SU-DHL-6 (cell line): ENCODE measurements around the gene HDAC11.

Source experiments
- CTCF ChIP-seq: fragments of 200-600 bp; sonication (generic); IDR thresholded peaks from one replicate; pipeline ENCODE4 v1.5.1; 2017; ENCODE audit warnings: antibody characterized with exemption, mild to moderate bottlenecking, low read length, moderate library complexity; ENCODE audit not compliant: insufficient read depth, poor library complexity, severe bottlenecking
- EZH2phosphoT487 ChIP-seq: fragments of 200-600 bp; sonication (generic), shearing (Covaris generic); conservative IDR thresholded peaks from 2 replicates; pipeline ENCODE4 v1.6.1; 2018; ENCODE audit warnings: mild to moderate bottlenecking, antibody characterized with exemption, low read length, moderate library complexity, mixed read lengths

- TF ChIP-seq CTCF (no peak), EZH2phosphoT487 (no peak)
Measured at GRCh38 chr3:13555753-13556152, 75.6 kb downstream of the HDAC11 start.
